MM.1S (cell line): Measurements from ENCODE around the gene LAPTM4A.

Experiments
- CTCF ChIP-seq: fragments of 300-600 bp; sonication (generic); IDR thresholded peaks from 2 replicates; pipeline ENCODE4 v1.5.1; 2016; ENCODE audit warnings: antibody characterized with exemption, low read length, mixed read lengths
- EZH2 ChIP-seq: fragments of 300-600 bp; sonication (generic); optimal IDR thresholded peaks from 2 replicates; pipeline ENCODE3; 2017; ENCODE audit warnings: low read depth, mild to moderate bottlenecking, antibody characterized with exemption, low read length, mixed read lengths
- EZH2phosphoT487 ChIP-seq: fragments of 300-600 bp; sonication (generic); IDR thresholded peaks from 2 replicates; pipeline ENCODE4 v1.6.1; 2018; ENCODE audit warnings: antibody characterized with exemption, low read length

GRCh38 chr2:20089715-20090464, 38.5 kb upstream of the LAPTM4A start:
- TF ChIP-seq CTCF (no peak), EZH2 (no peak), EZH2phosphoT487 (no peak)
